SH-SY5Y (cell line): ENCODE results near the gene NMNAT2.

Experiments
- GATA2 ChIP-seq: IDR thresholded peaks from 2 replicates; pipeline ENCODE4 v1.6.1; 2011; ENCODE audit warnings: mild to moderate bottlenecking, low read depth, low read length
- GATA3 ChIP-seq: IDR thresholded peaks from 2 replicates; pipeline ENCODE4 v1.6.1; 2011; ENCODE audit warnings: low read depth, mild to moderate bottlenecking, low read length, moderate library complexity

The NMNAT2 gene

GRCh38 chr1:183228347-183229220, 189.6 kb downstream of the NMNAT2 start:
- TF ChIP-seq GATA2 (no peak), GATA3 (no peak)

DNA sequence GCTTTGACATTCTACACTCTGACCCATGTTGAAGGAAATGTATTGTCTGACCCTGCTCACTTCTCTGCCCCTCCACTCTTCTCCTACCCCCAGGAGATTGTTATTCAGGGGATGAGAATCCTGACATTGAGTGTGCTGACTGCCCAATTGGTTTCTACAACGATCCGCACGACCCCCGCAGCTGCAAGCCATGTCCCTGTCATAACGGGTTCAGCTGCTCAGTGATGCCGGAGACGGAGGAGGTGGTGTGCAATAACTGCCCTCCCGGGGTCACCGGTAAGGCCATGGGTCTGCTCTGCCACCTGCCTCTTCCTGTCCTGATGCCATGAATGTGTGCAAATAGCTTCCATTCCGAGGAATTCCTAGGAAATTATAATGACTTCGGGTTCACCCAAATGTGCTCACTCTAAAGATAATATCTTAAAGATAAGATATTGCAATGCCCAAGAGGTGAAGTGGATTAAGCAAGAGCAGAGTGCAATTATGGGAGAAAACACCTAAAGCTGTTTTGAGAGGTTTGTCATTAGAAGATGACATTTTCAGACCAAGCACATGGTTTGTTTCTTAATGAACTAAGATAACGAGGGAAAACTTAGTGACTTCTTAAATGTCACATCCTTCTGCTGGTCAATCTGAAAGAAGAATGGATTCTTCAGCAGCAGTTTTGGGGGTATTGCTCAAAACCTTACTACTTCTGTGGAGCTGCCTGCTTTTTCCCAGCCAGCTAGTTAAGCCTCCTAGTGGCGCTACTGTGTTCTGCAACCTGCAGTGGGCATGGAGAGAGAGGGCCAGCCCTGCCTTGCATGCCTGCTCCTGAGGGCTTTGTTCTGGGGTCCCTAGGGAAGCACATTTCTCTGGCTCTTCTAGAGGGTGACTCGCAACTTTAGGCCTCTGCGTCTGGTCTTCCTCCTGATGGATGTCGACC, 190.5 kb downstream of the NMNAT2 start:
- TF ChIP-seq GATA3 = no peak
- no peak for TF ChIP-seq GATA2

- no peak for TF ChIP-seq GATA3
- TF ChIP-seq GATA2 = no peak
Measured at GRCh38 chr1:183226963-183227362, 191.2 kb downstream of the NMNAT2 start.

- TF ChIP-seq GATA3 (no peak), GATA2 (no peak)
Measured at GRCh38 chr1:183226361-183226760, 191.8 kb downstream of the NMNAT2 start.

- TF ChIP-seq GATA3 (no peak), GATA2 (no peak)
Measured at GRCh38 chr1:183223467-183223866, 194.7 kb downstream of the NMNAT2 start.

GRCh38 chr1:183222909-183223308, 195.3 kb downstream of the NMNAT2 start:
- no peak for TF ChIP-seq GATA2
- no peak for TF ChIP-seq GATA3

- TF ChIP-seq GATA3 (no peak), GATA2 (no peak)
Measured at GRCh38 chr1:183219616-183220009, 198.6 kb downstream of the NMNAT2 start.

GRCh38 chr1:183218971-183219615, 199.1 kb downstream of the NMNAT2 start:
- TF ChIP-seq GATA3 (no peak), GATA2 (no peak)

DNA sequence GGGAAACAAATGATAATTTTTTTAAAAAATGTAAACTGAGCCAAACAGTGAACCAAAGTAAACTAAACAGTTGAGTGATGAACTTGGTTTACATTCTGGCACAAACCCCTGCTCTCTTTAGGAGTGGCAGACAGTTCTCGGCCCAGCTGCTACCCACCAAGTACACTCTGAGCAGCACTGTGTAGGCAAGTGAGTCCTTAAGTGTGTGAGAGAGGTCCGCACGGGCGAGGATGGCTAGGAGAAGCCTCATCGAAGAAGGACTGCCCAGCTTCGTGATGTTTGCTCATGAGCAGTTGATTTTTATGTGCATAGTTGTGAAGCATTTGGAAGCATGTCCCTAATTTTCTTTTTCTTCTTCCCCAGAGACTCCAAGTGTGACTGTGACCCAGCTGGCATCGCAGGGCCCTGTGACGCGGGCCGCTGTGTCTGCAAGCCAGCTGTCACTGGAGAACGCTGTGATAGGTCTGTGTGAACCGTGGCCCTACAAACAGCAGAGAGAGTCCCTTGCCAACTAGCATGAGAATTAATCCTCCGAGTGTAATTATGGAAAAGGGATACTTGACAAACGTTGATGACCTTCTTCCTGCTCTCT, 200.1 kb downstream of the NMNAT2 start:
- no peak for TF ChIP-seq GATA3
- no peak for TF ChIP-seq GATA2

GRCh38 chr1:183215936-183216335, 202.2 kb downstream of the NMNAT2 start:
- TF ChIP-seq GATA3 (no peak), GATA2 (no peak)

DNA sequence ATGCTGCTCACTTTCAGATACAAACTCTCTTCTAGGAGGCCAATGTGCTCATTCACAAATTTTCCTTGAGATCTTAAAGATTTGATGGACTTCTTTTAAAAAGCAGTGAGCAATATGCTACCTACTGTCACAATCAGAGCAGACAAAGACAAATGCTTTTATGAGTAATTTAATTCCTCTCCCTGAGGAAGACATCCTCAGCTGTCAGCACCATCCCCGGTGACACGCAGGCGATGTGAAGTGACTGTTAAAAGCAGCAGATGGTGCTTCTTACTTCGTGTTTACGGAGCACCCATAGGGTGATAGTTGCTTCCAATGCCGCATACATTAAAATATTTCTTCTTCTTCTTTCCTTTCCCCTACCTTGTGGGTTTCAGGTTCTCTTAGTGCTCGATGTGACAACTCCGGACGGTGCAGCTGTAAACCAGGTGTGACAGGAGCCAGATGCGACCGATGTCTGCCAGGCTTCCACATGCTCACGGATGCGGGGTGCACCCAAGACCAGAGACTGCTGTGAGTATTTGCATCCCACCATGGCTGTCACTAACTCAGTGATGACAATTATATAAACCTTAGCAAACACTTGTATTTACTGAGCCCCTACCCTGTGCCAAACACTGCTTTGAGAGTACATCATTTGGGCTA, 203.0 kb downstream of the NMNAT2 start:
- TF ChIP-seq GATA2 = no peak
- TF ChIP-seq GATA3 = no peak

GRCh38 chr1:183214021-183214970, 203.9 kb downstream of the NMNAT2 start:
- TF ChIP-seq GATA2 (no peak), GATA3 (no peak)

- TF ChIP-seq GATA3 (no peak), GATA2 (no peak)
Measured at GRCh38 chr1:183212870-183213269, 205.3 kb downstream of the NMNAT2 start.
